ENCODE results near the gene MAP4K4.

DNA sequence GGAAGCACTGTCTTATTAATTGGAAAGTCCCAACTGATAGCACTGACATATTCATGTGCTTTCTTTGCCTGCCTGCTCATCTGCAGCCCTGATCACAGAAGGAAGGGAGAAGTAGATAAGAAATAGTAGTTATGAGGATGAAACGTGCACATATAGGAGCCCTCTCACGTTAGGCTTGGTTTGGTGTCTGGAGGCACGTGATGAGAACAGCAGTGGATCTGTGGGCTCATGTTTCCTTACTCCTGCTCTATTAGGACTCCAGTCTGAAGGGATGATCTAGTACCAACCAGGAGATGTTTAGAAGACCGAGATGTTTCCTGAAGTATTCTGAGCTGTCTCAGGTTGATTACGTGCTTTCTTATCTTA lies 84.9 kb downstream of the MAP4K4 start:
- TF ChIP-seq, protein P1, sequence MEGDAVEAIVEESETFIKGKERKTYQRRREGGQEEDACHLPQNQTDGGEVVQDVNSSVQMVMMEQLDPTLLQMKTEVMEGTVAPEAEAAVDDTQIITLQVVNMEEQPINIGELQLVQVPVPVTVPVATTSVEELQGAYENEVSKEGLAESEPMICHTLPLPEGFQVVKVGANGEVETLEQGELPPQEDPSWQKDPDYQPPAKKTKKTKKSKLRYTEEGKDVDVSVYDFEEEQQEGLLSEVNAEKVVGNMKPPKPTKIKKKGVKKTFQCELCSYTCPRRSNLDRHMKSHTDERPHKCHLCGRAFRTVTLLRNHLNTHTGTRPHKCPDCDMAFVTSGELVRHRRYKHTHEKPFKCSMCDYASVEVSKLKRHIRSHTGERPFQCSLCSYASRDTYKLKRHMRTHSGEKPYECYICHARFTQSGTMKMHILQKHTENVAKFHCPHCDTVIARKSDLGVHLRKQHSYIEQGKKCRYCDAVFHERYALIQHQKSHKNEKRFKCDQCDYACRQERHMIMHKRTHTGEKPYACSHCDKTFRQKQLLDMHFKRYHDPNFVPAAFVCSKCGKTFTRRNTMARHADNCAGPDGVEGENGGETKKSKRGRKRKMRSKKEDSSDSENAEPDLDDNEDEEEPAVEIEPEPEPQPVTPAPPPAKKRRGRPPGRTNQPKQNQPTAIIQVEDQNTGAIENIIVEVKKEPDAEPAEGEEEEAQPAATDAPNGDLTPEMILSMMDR (IDR thresholded peaks at IDR 0.05) = no peak
- no peak for TF ChIP-seq POLR2A (IDR thresholded peaks at IDR 0.05)

All from thyroid gland (tissue), 4 donors.